Thyroid gland (tissue), 4 donors: ENCODE data around the gene CBFA2T2.

Experiments
- CTCF ChIP-seq, 6 experiments: fragments of 200-600 bp in 3 of 6; fragments of 450-650 bp in 3 of 6; sonication (generic) in 3 of 6; IDR thresholded peaks; one replicate each; pipeline ENCODE4 v1.5.1; 2016 to 2019; ENCODE audit warnings: antibody characterized with exemption in 6 of 6, mild to moderate bottlenecking in 2 of 6, inconsistent platforms in 1 of 6, moderate library complexity in 1 of 6
- POLR2A ChIP-seq, 2 donors: fragments of 450-650 bp; IDR thresholded peaks; one replicate each; pipeline ENCODE4 v1.6.1; 2017; ENCODE audit warnings: antibody characterized with exemption in 2 of 2, mild to moderate bottlenecking in 2 of 2, moderate library complexity in 1 of 2

GRCh38 chr20:33680686-33681085, 190.8 kb downstream of the CBFA2T2 start:
- TF ChIP-seq CTCF (IDR thresholded peaks at IDR 0.05): no peak
- no peak for TF ChIP-seq POLR2A (IDR thresholded peaks at IDR 0.05)
